Pulmonary artery endothelial cell (primary cell): ENCODE results near the gene NCAPG2. TPM values are rescaled to one million over a fixed set of nuclear protein-coding genes. Genes with fewer than 3 reads are reported as not detected.

Experiments used
- DNase-seq: peaks from one replicate; pipeline ENCODE4 v3.0.0-alpha.2; 2011; ENCODE audit warnings: low read depth, low spot score
- total RNA-seq: library from RNA; depleted of rRNA; stranded (reverse); fragments of >200 nt; gene quantifications from 2 replicates; pipeline ENCODE4 v1.2.3, GENCODE V29; 2014

The NCAPG2 gene
- total RNA-seq, 1 donor from 2014 or later = 27.4 TPM

DNA sequence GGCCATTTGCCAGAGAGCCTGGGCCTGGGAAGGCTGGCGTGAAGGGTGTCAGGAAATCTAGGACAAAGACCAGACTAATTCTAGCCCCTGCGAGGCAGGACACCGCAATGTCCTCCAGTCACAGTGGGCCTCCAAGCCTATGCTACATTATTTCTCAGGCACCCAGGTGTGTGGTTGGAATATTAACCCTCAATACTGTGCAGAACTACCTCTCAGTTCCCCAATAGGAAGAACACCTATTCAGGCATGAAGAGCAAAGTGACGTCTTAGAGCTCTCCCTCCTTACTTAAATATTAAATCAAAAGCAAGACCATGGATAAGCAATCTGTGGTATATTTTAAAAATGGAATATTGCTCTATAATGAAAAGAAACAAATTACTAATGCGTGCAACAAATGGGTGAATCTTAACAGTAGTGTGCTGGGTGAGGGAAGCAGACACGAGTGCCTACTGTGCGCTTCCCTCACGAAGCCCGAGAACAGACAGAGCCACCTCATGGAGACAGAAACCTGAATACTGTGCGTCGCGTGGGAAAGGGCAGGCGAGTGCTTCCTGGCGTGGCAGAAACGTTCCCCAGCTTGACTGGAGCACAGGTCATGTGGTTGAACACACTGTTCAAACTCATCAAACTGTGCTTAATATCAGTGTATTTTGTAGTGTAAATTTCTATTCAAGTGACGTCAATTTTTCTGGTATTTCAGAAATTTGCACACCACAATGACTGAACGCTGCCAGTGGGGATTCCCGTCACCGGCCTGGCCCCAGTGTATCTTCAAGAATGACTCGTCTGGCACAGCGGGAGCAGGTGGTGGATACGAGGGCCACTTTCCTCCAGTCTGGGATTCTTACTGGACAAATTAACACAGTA is 101.5 kb downstream of the NCAPG2 start:
- no peak for DNase-seq

- no peak for DNase-seq
Observed at GRCh38 chr7:158602041-158602440, 102.6 kb downstream of the NCAPG2 start.

DNA sequence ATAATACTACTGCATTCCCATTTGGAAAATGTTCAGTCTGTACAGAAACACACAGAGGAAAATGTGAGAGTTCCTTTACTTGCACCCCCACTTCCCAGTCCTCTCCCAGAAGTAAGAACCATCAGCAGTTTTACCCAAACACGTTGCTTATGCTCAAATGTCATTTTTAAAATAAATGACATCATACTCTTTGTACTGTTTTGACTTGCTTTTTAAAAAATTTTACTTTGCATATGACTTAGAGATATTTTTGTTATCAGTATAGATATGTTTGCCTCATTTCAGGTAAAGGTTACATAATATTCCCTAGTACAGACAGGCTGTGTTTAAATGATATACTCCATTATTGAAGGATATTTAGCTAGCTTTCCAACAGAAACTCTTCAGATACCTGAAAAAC is 103.5 kb downstream of the NCAPG2 start:
- DNase-seq = no peak

- DNase-seq = no peak
Observed at GRCh38 chr7:158596745-158597144, 107.9 kb downstream of the NCAPG2 start.

DNA sequence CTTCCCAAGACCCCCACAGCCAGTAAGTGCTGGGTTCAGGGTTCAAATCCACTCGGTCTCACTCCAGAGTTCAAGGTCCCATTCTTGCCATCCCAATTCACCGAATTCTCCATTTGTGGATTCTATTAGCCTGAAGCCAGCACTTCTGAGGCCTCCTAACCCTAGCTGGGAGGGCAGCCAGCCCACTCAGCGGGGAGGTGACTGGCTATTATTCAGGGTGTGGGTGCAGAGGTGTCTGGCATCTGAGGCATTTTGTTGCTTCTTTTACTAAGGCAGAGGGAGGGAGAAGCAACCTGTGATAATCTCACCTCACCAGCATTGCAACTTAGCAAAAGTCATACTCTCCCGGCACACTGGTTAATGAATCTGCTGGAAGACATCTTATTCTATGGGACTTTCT is 108.3 kb downstream of the NCAPG2 start:
- DNase-seq = no peak

DNA sequence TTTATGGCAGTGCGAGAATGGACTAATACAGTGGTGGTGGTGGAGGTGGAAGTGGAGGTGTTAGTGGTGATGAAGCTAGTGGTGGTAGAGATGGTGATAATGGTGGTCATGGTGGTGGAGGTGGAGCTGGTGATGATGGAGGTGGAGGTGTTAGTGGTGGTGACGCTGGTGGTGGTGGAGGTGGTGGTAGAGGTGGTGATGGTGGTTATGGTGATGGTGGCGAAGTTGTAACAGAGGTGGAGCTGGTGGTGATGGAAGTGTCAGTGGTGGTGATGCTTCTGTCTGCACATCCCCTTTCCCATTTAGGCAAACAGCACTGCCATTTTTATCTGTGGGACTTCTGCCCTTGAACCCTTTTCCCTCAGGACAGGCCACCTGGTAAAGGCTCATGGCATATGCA is 109.5 kb downstream of the NCAPG2 start:
- DNase-seq = peak; percentile 66

DNA sequence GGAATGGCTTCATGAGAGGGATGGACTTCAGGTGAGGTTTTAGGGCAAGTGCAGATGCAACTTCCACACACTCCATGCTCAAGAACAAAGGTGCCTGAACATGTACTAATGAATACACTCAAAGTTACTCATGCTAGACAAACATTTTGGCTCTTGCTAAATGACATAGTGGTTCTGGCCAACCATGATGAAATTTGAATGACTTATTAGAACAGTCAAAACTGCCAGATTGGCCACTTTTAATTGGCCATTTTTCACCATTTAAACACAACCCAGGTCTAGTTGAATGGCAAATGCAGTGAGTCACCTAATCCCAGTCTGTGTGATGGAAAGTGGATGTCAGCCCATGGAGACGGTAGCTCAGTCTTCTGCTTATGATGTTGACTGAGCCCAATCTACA is 112.1 kb downstream of the NCAPG2 start:
- DNase-seq = no peak

- no peak for DNase-seq
Observed at GRCh38 chr7:158591944-158592343, 112.7 kb downstream of the NCAPG2 start.

DNA sequence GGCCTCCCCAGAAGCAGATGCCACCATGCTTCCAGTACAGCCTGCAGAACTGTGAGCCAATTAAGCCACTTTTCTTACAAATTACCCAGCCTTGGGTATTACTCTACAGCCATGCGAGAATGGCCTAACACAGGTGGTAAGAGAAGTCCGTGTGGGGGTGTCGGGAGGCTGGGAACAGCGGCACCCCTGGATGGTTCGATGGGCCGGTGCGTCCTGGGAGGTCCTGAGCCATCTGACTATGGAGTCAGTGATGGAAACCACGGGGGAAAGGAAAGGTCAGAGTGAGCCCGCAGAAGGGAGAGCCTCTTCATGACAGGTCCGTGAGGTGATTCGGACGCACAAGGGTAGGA is 114.4 kb downstream of the NCAPG2 start:
- no peak for DNase-seq

DNA sequence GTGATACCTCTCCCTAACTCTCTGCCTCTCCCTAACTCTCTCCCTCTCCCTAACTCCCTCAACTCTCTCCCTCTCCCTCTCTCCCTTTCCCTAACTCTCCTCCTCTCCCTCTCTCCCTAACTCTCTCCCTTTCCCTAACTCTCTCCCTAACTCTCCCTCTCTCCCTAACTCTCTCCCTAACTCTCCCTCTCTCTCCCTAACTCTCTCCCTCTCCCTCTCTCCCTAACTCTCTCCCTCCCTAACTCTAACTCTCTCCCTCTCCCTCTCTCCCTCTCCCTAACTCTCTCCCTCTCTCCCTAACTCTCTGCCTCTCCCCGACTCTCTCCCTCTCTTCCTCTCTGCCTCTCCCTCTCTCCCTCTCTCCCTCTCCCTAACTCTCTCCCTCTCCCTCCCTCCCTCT is 115.0 kb downstream of the NCAPG2 start:
- no peak for DNase-seq

DNA sequence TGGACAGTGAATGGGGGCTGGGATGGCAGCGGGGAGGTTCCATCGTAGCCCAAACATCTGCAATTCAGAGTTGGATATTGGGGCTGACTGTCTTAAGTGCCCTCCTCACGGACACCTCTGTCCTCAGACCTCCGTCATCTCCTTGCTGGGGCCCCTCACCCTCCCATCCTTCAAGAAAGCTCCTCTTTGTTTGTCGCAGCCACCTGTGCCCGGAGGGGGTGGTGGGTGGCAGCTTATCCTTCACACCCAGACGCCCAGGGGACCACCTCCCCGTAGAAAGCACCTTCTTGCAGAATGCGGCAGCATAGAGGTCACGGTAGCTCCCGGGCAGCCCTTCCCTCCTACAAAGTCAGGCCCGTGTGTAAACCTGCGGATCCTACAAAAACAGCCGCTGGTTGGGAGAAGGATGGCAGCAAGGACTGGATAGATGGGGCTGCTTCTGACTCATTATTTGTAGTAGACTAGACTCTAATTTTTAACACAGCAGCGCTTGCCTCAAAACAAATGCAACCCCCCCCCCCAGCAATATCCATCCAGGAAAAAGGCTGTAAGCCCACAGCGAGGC is 115.6 kb downstream of the NCAPG2 start:
- DNase-seq = no peak

GRCh38 chr7:158588085-158588877 is 116.3 kb downstream of the NCAPG2 start:
- no peak for DNase-seq

GRCh38 chr7:158587162-158588084 is 117.2 kb downstream of the NCAPG2 start, which contains the start of gene PTPRN2:
TSS of gene PTPRN2 (minus strand) at chr7:158587823.
- no peak for DNase-seq

- no peak for DNase-seq
Observed at GRCh38 chr7:158586499-158587161, 118.0 kb downstream of the NCAPG2 start.

- DNase-seq = no peak
Observed at GRCh38 chr7:158585721-158586498, 118.7 kb downstream of the NCAPG2 start.

GRCh38 chr7:158584407-158584806 is 120.2 kb downstream of the NCAPG2 start:
- DNase-seq = no peak

- no peak for DNase-seq
Observed at GRCh38 chr7:158583810-158584209, 120.8 kb downstream of the NCAPG2 start.

- no peak for DNase-seq
Observed at GRCh38 chr7:158583143-158583542, 121.5 kb downstream of the NCAPG2 start.

DNA sequence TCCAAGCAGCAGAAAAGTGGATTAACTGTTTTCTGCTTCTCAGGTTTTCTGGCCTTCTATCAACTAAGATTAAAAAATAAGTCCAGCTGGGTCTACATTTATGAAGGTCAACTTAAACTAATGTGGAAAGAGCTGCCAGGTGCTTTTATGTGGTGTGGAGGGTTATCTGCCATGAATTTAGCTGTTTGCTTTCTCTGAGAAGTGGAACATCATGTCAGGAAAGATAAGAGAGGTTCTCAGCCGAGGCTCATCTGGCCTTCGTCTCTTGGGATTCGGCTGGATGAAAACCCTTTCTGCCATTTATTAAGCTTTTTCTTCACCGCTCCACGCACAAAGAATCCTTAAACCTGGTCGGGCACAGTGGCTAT is 122.5 kb downstream of the NCAPG2 start:
- no peak for DNase-seq
